GM12878 (cell line): Measurements from ENCODE around the gene HAPLN2. TPM values are rescaled to one million over a fixed set of nuclear protein-coding genes. Genes with fewer than 3 reads are reported as not detected.

Experiments
- ATAC-seq: fragments of 200-7000 bp; cut with Tn5 transposase; 3 replicates; pipeline ENCODE4 v1.9.1; 2020; ENCODE audit warnings: mild to moderate bottlenecking, moderate library complexity
- BruUV-seq: library from RNA; stranded (reverse); fragments of 400-500 nt; replicated peaks from 2 replicates; lab custom pipeline; 2021; lab: Mats Ljungman, UMichigan
- CTCF ChIA-PET: fragments of 300-600 bp; sonication (Branson Sonifier 250); formaldehyde crosslinking; extraction: SDS; loops from one replicate; lab custom pipeline; 2021; ENCODE audit warnings: inconsistent platforms; lab: Yijun Ruan, JAX
- POLR2A ChIA-PET: fragments of 350-600 bp; formaldehyde crosslinking; extraction: SDS; loops from one replicate; lab custom pipeline; 2021; ENCODE audit warnings: inconsistent platforms; lab: Charles Lee
- RAD21 ChIA-PET: fragments of 300-600 bp; sonication (Branson Sonifier 250); formaldehyde crosslinking; loops from one replicate; lab custom pipeline; 2023; ENCODE audit warnings: antibody characterized with exemption; ENCODE audit not compliant: unreplicated experiment; lab: Charles Lee
- SMC1A ChIA-PET: fragments of 300-600 bp; sonication (Branson Sonifier 250); formaldehyde crosslinking; loops from one replicate; lab custom pipeline; 2023; ENCODE audit not compliant: unreplicated experiment, uncharacterized antibody; lab: Charles Lee
- DNase-seq: peaks from one replicate; pipeline ENCODE4 v3.0.0-alpha.2; 2011; ENCODE audit warnings: low read depth, low spot score
- FAIRE-seq: peaks from 3 replicates; lab custom pipeline; 2011; peaks lifted over from hg19 to GRCh38; lab: Jason Lieb, UNC
- H2AFZ ChIP-seq: 2 replicates; pipeline ENCODE4 v1.6.0; 2011; ENCODE audit warnings: low read depth, low read length, control low read depth; ENCODE audit not compliant: control insufficient read depth
- H3K27ac ChIP-seq: 2 replicates; pipeline ENCODE4 v1.5.1; 2011; ENCODE audit warnings: control low read depth; ENCODE audit not compliant: control insufficient read depth, insufficient read depth
- H3K27me3 ChIP-seq, 2 experiments: replicated peaks in 1 of 2; 2 replicates each; pipeline versions ENCODE4 v1.6.0 to v1.6.1; 2011; ENCODE audit warnings: low read length in 1 of 2; ENCODE audit not compliant: control insufficient read depth in 2 of 2, insufficient read depth in 2 of 2
- H3K36me3 ChIP-seq, 2 experiments: 2 replicates each; pipeline ENCODE4 v1.5.1; 2011; ENCODE audit warnings: low read length in 1 of 2; ENCODE audit not compliant: control insufficient read depth in 2 of 2, insufficient read depth in 2 of 2
- H3K4me1 ChIP-seq: 2 replicates; pipeline ENCODE4 v1.6.1; 2011; ENCODE audit warnings: mild to moderate bottlenecking, low read length, moderate library complexity, mixed read lengths; ENCODE audit not compliant: control insufficient read depth, insufficient read depth
- H3K4me2 ChIP-seq: 2 replicates; pipeline ENCODE4 v1.6.0; 2011; ENCODE audit warnings: control low read depth; ENCODE audit not compliant: control insufficient read depth, insufficient read depth
- H3K4me3 ChIP-seq: fragments of 200-600 bp; sonication (generic); 2 replicates; pipeline ENCODE4 v1.5.1; 2016
- H3K79me2 ChIP-seq: 2 replicates; pipeline ENCODE4 v1.6.0; 2011; ENCODE audit warnings: low read length; ENCODE audit not compliant: control insufficient read depth, insufficient read depth
- H3K9ac ChIP-seq: 2 replicates; pipeline ENCODE4 v1.8.0; 2011; ENCODE audit warnings: low read length, control low read depth, mixed read lengths; ENCODE audit not compliant: control insufficient read depth, insufficient read depth
- H3K9me3 ChIP-seq: replicated peaks from 3 replicates; pipeline ENCODE4 v1.5.1; 2011; ENCODE audit warnings: mild to moderate bottlenecking, low read length; ENCODE audit not compliant: control insufficient read depth, insufficient read depth
- H4K20me1 ChIP-seq: 2 replicates; pipeline ENCODE4 v1.6.0; 2011; ENCODE audit not compliant: control insufficient read depth, insufficient read depth
- BACH1 ChIP-seq: fragments of 450-650 bp; IDR thresholded peaks from 2 replicates; pipeline ENCODE4 v1.6.1; 2017; ENCODE audit warnings: mild to moderate bottlenecking, borderline replicate concordance
- CBX3 ChIP-seq: fragments of 200-600 bp; sonication (generic); IDR thresholded peaks from 2 replicates; pipeline ENCODE4 v1.6.1; 2016; ENCODE audit warnings: low read depth, borderline replicate concordance
- DPF2 ChIP-seq: fragments of 450-650 bp; IDR thresholded peaks from 2 replicates; pipeline ENCODE4 v1.6.1; 2017; ENCODE audit warnings: mild to moderate bottlenecking
- MYB ChIP-seq: fragments of 150-350 bp; IDR thresholded peaks from 2 replicates; pipeline ENCODE4 v1.6.1; 2014; ENCODE audit warnings: mild to moderate bottlenecking, low read depth, low read length, borderline replicate concordance
- POLR2AphosphoS5 ChIP-seq: IDR thresholded peaks from 2 replicates; pipeline ENCODE4 v1.6.1; 2011; ENCODE audit warnings: mild to moderate bottlenecking, low read length, inconsistent platforms
- RBBP5 ChIP-seq: fragments of 200-600 bp; sonication (generic); conservative IDR thresholded peaks from 2 replicates; pipeline ENCODE4 v1.6.1; 2016
- STAT3 ChIP-seq: IDR thresholded peaks from 2 replicates; pipeline ENCODE4 v1.6.1; 2011; ENCODE audit warnings: low read depth, low read length, improper control_type of control experiment
- WGBS: methylation state at CpG from one replicate; pipeline ENCODE4 v1.1.6; 2016; ENCODE audit warnings: low lambda C conversion rate; ENCODE audit not compliant: insufficient replicate concordance, insufficient coverage; ENCODE audit errors: missing lambda C conversion rate; 5-methylcytosine and 5-hydroxymethylcytosine counted together
- in situ Hi-C: fragments of 300-500 bp; cut with MboI; formaldehyde crosslinking; loops from 9 replicates; pipeline ENCODE4 v1.14.3; 2018; ENCODE audit warnings: mixed read lengths
- intact Hi-C: fragments of 100-400 bp; cut with micrococcal nuclease; formaldehyde crosslinking; loops from one replicate; pipeline ENCODE4 v1.14.2; 2022; ENCODE audit not compliant: unreplicated experiment
- polyA plus RNA-seq, 11 experiments: library from polyadenylated mRNA; depleted of rRNA in 4 of 11; unstranded in 6 of 11; stranded (reverse) in 5 of 11; fragments of >200 nt; fragmentation: Nextera tagmentation in 4 of 11; fragmentation: Illumina TruSeq in 1 of 11; extraction: Ambion mirVana in 4 of 11; extraction: Trizol in 1 of 11; gene quantifications; 1 replicate in 1 of 11; 2 replicates in 10 of 11; pipeline versions ENCODE4 v1.2.1 to v1.2.3, GENCODE V29; 2011 to 2016; ENCODE audit warnings: inconsistent platforms in 2 of 11, missing spikeins in 2 of 11, low read depth in 1 of 11
- total RNA-seq, 4 experiments: library from RNA; depleted of rRNA in 3 of 4; stranded (reverse); fragments of >200 nt in 3 of 4; fragmentation: Illumina TruSeq in 1 of 4; extraction: Trizol in 1 of 4; gene quantifications; 2 replicates each; pipeline versions ENCODE4 v1.2.1 to v1.2.3, GENCODE V29; 2013 to 2021
- TF ChIP-seq, protein P1 (sequence below): fragments of 450-650 bp; IDR thresholded peaks from 2 replicates; pipeline ENCODE4 v1.6.1; 2016; ENCODE audit warnings: mild to moderate bottlenecking
- TF ChIP-seq, protein P2 (sequence below): IDR thresholded peaks from 2 replicates; pipeline ENCODE4 v1.6.1; 2011; ENCODE audit warnings: borderline replicate concordance, low read depth, mild to moderate bottlenecking, moderate library complexity, low read length; ENCODE audit not compliant: insufficient read depth, poor library complexity, severe bottlenecking

Gene HAPLN2
- total and polyA plus RNA-seq, 10 of the 15 experiments (the other 5 are each of a cell fraction or from before 2014, with no cell fraction given), result 0.15 to 0.24 TPM; not detected in 8

DNA sequence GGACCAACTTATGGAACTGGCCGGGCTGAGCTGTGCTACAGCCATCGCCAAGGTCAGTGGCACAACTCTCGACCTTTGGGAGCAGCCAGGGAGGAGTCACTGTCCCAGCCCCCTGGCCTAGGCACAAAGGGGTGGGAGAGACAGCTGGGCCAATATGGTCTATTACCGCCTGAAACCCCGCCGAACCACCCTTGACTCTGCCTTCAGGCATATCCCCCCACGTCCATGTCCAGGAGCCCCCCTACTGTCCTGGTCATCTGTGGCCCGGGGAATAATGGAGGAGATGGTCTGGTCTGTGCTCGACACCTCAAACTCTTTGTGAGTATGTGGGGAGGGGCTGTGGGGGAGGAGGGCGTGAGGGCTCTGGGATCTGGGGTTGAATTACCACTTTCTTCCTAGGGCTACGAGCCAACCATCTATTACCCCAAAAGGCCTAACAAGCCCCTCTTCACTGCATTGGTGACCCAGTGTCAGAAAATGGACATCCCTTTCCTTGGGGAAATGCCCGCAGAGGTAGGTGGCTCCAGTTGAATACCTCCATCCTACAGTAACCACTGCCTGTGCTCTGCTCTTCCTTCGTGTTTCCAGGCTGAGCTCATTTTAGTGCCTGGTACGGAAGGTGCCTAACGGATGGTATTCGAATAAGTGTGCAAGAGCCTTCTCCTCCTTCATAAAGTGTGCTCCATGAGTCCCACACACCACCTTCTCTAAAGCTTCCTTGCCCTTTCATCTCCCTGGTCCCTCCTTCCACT lies 26.9 kb upstream of the HAPLN2 start:
- ChIA-PET POLR2A (interaction anchor here (1.4 to 3.1 kb wide), 7 partner anchors 9 to 309 kb away, joined by 3 to 39 read pairs (median 6); partner anchors contain the start of genes GPATCH4, MEF2D and SMG5), RAD21 (interaction anchor here (1.2 to 2.2 kb wide), 8 partner anchors 9 to 206 kb away, joined by 3 to 18 read pairs (median 10); partner anchors contain the start of gene GPATCH4), CTCF (interaction anchor here (0.9 to 4.6 kb wide), 18 partner anchors 9 to 236 kb away, joined by 3 to 49 read pairs (median 5); partner anchors contain the start of genes GPATCH4 and TTC24), SMC1A (interaction anchor here (0.6 to 5.9 kb wide), 8 partner anchors 10 to 147 kb away, joined by 3 to 47 read pairs (median 5); partner anchors contain the start of genes GPATCH4 and TTC24)
- H3K9me3 ChIP-seq, result no peaks in the 10 kb centered on the region
- intact Hi-C loops (no loop called here), in situ Hi-C loops (no loop called here)
- H3K4me3 ChIP-seq, result peak overlapping the region; percentile 89
- DNase-seq (no peak), ATAC-seq (no peak; the same call in 2 of the 3 replicates), FAIRE-seq (no peak)
- H3K27ac ChIP-seq, result peak overlapping the region; percentile 86
- no peaks in the 10 kb centered on the region for H4K20me1 ChIP-seq
- peak overlapping the region; percentile 99 for H3K4me2 ChIP-seq
- no peak overlapping the region; the same call in 1 of the 2 replicates for H2AFZ ChIP-seq
- H3K4me1 ChIP-seq, result peaks cover 5% of the 10 kb centered on the region
- no peak for TF ChIP-seq CBX3
- no peak for TF ChIP-seq MYB
- TF ChIP-seq DPF2, result no peak
- TF ChIP-seq, protein P1, sequence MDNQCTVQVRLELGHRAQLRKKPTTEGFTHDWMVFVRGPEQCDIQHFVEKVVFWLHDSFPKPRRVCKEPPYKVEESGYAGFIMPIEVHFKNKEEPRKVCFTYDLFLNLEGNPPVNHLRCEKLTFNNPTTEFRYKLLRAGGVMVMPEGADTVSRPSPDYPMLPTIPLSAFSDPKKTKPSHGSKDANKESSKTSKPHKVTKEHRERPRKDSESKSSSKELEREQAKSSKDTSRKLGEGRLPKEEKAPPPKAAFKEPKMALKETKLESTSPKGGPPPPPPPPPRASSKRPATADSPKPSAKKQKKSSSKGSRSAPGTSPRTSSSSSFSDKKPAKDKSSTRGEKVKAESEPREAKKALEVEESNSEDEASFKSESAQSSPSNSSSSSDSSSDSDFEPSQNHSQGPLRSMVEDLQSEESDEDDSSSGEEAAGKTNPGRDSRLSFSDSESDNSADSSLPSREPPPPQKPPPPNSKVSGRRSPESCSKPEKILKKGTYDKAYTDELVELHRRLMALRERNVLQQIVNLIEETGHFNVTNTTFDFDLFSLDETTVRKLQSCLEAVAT, result 0 out of 2 replicates have a peak, but pooled peaks have one; percentile 37
- no peak for TF ChIP-seq STAT3
- TF ChIP-seq, protein P2, sequence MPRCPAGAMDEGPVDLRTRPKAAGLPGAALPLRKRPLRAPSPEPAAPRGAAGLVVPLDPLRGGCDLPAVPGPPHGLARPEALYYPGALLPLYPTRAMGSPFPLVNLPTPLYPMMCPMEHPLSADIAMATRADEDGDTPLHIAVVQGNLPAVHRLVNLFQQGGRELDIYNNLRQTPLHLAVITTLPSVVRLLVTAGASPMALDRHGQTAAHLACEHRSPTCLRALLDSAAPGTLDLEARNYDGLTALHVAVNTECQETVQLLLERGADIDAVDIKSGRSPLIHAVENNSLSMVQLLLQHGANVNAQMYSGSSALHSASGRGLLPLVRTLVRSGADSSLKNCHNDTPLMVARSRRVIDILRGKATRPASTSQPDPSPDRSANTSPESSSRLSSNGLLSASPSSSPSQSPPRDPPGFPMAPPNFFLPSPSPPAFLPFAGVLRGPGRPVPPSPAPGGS, result peak; percentile 3
- TF ChIP-seq RBBP5, result no peak
- TF ChIP-seq POLR2AphosphoS5, result peak; percentile 46; the same call in 1 of the 2 replicates
- 0 out of 2 replicates have a peak, but pooled peaks have one; percentile 3 for TF ChIP-seq BACH1
- 17% methylated on average over 16 of the region's 16 CpGs for WGBS
- peaks cover 19 to 25% of the 10 kb centered on the region in 2 experiments; a peak in 3 of 4 replicates for H3K36me3 ChIP-seq
- H3K27me3 ChIP-seq, result no peaks in the 10 kb centered on the region
- peak overlapping the region; percentile 79 for H3K9ac ChIP-seq
- BruUV-seq, result TSS peak; percentile 69
- peaks cover 9% of the 10 kb centered on the region for H3K79me2 ChIP-seq
